ENCODE measurements around the gene THOP1.

- TF ChIP-seq ZC3H11A (IDR thresholded peaks at IDR 0.05) (no peak), POLR2A (IDR thresholded peaks at IDR 0.05; ENCODE audit: low read length) (no peak), EP300 (IDR thresholded peaks at IDR 0.05) (no peak), CTCF (IDR thresholded peaks at IDR 0.05) (no peak), CBX2 (IDR thresholded peaks at IDR 0.05; ENCODE audit: borderline replicate concordance, low read depth) (no peak)
Observed at GRCh38 chr19:2815191-2815614, 29.9 kb downstream of the THOP1 start.

All from A549 (cell line).